ENCODE data around the gene MTRR.

MTRR gene

DNA sequence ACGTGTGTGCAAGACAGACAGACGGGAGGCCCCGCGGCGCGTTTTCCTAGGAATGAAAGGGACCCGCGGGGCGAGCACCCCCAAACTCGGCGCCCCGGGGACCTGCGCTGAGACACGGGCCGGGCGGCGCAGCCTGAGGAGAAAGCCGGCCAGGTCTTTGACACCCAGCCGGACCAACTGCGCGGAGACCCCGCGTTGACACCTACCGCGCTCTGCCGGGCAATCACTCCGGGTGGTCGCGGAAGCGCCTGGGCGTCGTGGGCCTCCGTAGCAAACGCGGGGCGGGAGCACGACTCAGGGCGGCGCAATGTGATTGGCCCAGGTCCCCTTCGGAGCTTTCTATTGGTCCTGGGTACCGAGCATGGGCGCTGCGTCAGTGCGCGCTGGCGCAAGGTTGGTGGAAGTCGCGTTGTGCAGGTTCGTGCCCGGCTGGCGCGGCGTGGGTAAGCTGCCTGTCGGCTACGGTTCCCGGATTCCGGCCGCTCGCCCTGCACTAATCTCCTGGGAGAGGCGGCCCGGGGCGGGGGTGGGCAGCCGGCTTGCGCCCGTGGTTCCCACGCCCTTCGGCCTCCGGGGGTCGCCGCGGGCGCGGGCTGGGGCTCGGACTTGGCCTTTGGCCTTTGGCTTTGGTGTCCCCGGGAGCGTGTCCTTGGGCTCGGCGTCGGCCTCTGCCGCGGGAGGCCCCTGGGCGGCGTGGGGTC is at the start of gene MTRR, which contains the start of gene FASTKD3:
TSS of gene MTRR (plus strand) at position 376 of the 701 bp plus-strand sequence. CDS start 1,647 bp downstream, outside the sequence.
TSS of gene FASTKD3 (minus strand) at position 259 of the 701 bp plus-strand sequence. CDS start 948 bp downstream, outside the sequence.
- DNase-seq (ENCODE audit: low read depth in 2 of 2): peak; percentile 79 to 80

DNA sequence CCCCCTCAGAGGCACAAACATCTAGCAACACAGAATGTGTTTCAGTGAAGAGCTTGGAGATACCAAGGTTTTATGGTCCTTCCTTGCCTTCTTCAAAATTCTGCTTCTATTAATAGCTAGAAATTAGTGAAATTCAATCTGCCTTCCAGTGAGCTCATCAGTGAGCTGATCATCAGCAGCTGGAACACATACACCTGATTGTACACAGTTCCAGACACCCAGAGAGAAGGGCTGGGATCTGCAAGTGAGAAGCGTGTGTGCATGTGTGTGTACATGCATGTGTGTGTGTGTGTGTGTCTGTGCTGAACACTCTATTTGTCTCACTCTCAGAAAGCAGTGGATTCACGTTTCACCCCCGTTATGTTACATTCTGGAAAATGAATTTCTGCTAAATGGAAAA is 46.5 kb upstream of the MTRR start:
- no peak for DNase-seq (ENCODE audit: low read depth in 2 of 2)

DNA sequence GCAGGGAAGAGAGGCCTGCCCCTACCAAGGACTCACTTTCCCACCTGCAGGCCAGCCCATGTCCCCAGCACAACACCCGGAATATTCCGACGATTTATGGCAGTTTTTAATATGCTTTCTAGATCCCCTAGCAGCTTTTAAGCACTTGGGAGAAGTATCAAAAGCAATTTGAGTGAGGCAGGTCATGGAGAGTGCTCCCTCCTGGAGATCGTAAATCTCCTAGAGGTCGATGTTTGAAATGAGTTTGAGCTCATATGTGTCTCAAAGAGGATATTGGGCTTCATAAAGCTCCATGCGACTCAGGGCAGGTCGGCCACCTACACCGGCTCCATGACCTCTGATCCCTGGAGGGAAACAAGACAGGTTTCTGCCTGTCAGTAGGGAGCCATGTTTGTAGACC is 45.4 kb upstream of the MTRR start:
- no peak for DNase-seq (ENCODE audit: low read depth in 2 of 2)

DNA sequence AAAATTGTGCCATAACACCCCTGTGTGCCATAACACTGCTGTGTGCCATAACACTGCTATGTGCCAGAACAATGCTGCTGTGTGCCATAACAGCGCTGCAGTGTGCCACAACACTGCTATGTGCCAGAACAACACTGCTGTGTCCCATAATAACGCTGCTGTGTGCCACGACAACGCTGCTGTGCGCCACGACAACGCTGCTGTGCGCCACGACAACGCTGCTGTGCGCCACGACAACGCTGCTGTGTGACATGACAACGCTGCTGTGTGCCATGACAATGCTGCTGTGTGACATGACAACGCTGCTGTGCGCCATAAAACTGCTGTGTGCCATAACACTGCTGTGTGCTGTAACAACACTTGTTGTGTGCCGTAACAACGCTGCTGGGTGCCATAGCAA is 44.0 kb upstream of the MTRR start:
- no peak for DNase-seq (ENCODE audit: low read depth in 2 of 2)

DNA sequence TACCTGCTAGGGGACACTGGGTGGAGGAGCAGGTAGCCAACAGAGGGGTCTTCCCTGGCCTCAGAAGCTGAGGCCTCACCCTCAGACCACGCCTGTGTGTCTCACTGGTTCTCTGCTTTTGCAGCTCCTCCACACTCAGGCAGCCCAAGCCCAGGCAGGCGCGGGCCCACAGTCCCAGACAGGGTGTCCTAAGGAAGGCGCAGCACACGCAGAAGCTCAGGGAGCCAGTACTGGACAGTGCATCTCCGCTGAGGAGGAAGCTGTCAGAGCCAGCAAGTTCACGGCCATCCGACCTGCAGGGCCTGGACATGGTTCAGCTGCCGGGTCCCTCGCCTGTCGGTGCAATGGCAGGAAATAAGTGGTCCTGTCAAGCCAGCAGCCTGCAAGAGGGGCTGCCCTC is 43.3 kb upstream of the MTRR start:
- DNase-seq (ENCODE audit: low read depth in 2 of 2): no peak

DNA sequence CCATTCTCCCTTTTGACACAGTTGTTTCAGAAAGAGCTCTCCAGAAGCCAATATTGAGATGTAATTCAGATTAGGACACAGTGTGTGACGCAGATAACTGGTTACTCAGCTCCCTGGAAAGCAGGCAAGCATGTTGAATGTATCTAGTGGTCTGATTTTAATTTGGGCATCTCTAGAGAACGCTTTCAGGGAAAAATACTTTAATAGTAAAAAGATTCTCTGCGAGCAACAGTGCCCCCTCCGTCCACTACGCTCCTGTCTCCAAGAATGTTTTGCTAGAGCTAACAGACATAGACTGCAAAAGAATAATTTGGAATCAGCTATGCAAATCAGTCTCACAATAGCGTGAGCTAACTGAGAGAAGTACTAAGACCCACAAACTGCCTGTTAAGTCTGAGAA is 41.3 kb upstream of the MTRR start:
- DNase-seq (ENCODE audit: low read depth in 2 of 2): no peak

DNA sequence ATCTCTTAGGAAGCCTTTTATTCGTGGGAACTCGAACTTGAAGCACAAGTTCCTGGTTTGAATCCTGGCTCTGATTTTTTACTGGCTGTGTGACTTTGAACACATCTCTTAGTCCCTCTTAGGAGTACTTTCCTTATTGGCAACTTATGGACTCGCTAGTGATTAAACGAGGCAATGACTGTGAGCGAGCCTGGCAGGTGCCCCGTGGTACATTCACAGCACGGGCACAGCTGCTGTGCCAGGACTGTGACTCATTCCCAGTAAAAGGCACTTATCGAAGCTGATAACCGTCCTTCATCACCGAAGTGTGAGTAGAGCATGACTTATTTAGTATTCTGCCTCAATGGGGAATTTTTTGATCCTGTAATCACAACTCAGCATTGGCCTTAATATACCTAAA is 40.7 kb upstream of the MTRR start:
- DNase-seq (ENCODE audit: low read depth in 2 of 2): no peak

DNA sequence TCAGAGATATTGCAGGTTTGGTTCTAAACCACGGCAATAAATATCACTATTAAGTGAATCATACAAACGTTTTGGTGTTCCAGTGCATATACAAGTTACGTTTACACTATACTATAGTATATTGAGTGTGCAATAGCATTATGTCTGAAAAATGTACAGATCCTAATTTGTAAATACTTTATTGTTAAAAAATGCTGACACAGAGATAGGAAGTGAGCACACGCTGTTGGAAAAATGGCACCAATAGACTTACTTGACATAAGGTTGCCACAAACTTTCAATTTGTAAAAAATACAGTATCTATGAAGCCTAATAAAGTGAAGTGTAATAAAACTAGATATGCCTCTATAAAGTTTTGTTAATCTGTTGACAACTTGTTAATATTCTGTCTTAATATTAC is 34.0 kb upstream of the MTRR start:
- no peak for DNase-seq (ENCODE audit: low read depth in 2 of 2)

DNA sequence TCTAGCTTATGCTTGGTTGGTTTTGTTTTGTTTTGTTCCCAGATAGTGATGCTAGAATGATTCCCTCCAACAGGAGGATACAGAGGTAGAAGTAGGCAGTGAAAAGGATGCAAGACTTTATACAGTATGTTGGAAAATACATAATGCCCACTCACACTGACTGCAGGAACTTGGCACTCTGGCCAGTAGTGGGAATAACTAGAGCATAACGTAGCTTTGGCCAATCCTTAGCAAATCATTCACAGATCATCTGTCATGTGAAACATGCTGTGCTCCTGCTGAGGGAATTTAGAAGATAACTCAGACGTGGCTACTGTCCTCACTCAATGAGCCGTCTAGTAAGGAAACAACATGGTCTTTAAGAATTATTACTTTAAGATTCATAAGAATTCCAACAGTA is 31.5 kb upstream of the MTRR start:
- no peak for DNase-seq (ENCODE audit: low read depth in 2 of 2)

DNA sequence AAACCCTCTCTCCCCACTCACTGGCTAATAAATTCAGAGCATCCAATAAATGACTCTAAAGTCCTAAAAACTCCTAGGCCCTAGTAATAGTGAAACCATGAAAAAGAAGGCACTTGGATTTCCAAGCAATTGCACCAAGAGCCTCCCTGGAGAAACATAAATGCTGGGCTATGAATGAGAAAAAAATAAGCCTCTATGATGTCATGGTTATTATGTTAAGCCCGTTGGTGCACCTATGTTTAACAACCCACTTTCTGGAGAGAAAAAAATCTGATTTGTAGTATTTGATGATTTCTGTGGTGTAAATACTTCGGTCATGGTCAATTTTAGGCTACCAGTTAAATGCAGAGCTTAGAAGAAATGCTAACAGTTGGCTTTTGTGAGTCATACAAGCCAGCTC is 26.4 kb upstream of the MTRR start:
- no peak for DNase-seq (ENCODE audit: low read depth in 2 of 2)

DNA sequence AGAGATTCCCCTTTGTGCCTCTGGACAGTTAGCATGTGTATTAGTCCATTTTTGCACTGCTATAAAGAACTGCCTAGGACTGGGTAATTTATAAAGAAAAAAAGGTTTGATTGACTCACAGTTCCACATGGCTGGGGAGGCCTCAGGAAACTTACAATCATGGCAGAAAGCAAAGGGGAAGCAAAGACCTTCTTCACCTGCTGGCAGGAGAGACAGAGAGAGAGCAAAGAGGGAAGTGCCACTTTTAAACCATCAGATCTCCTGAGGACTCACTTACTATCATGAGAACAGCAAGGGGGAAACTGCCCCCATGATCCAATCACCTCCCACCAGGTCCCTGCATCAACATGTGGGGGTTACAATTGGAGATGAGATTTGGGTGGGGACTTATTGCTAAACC is 24.0 kb upstream of the MTRR start:
- DNase-seq (ENCODE audit: low read depth in 2 of 2): no peak

DNA sequence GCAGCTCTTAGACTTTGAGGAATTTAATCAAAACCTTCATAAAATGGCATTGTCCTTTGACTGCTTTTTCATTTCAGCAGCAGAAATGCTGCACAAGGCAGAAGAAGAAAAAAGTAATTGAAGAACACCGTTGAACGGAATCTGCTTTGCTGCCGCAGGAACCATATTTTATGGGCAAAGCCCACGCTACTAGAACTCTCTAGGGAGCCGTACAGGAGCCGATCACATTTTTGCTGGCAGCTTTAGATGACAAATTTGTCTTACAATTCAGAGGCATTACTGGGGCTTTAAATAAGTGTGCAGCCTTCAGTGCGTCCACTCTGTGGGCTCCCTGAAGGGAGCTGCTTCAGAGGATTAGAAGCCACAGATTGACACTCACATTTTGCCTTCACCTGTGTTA is 23.4 kb upstream of the MTRR start:
- no peak for DNase-seq (ENCODE audit: low read depth in 2 of 2)

DNA sequence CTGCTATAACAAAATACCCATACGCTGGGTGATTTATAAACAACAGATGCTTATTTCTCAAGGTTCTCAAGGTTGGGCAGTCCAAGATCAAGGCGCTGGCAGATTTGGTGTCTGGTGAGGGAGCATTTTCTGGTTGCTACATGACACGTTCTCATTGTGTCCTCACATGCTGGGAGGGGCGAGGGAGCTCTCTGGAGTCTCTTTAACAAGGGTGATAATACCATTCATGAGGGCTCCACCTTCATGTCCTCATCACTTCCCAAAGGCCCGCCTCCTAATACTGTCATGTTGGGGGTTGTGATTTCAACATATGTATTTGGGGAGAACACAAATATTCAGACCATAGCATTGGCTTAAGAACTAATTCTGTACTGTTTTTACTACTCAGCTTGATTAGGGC is 22.6 kb upstream of the MTRR start:
- no peak for DNase-seq (ENCODE audit: low read depth in 2 of 2)

DNA sequence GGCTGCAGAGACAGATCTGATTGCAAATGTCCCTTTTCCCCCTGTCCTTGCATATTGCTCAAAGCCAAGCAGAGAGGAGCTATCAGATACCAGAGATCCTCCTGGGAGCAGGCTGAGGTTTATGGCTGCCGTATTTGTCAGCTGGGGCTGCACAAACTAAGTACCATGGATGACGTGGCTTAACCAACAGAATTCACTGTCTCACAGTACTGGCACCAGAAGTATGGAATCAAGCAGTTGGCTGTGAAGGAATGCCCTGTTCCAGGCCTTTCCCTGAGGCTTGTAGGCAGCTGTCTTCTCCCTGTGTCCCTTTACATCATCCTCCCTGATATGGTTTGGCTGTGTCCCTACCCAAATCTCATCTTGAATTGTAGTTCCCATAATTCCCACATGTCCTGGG is 20.7 kb upstream of the MTRR start:
- no peak for DNase-seq (ENCODE audit: low read depth in 2 of 2)

DNA sequence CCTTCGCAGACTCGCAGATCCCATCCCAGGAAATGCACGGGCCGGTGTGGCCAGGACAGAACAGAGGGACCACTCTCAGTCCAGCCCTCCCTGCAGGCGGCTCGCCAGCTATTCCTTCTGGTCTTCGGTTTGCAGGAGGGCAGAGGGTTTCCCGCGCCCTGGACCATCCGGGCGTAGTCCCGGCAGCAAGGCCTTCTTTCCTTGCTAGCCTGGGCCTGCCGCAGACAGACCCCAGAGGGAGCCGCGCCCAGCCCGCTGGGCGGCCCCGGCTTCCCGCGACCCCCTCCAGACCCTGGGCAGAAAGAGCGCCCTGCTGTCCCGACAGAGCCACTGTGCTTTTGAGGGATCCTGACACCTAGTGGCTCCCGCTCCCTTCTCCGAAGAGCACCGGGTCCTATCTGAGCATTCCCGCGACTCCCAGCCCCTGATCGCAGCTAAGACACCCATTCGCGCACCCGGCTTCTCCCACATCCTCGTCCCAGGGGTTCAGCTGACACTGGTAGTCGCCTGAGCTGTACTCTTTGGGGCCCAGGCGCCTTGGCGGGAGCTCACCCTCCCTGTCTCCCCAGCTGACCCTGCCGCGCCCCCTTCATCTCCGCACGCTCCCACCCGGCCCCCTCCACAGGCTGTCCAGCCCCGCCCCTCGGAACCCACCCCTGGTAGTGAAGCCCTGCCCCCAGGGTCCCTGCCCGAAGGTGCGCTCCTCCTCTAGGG is 19.1 kb upstream of the MTRR start:
- no peak for DNase-seq (ENCODE audit: low read depth in 2 of 2)

DNA sequence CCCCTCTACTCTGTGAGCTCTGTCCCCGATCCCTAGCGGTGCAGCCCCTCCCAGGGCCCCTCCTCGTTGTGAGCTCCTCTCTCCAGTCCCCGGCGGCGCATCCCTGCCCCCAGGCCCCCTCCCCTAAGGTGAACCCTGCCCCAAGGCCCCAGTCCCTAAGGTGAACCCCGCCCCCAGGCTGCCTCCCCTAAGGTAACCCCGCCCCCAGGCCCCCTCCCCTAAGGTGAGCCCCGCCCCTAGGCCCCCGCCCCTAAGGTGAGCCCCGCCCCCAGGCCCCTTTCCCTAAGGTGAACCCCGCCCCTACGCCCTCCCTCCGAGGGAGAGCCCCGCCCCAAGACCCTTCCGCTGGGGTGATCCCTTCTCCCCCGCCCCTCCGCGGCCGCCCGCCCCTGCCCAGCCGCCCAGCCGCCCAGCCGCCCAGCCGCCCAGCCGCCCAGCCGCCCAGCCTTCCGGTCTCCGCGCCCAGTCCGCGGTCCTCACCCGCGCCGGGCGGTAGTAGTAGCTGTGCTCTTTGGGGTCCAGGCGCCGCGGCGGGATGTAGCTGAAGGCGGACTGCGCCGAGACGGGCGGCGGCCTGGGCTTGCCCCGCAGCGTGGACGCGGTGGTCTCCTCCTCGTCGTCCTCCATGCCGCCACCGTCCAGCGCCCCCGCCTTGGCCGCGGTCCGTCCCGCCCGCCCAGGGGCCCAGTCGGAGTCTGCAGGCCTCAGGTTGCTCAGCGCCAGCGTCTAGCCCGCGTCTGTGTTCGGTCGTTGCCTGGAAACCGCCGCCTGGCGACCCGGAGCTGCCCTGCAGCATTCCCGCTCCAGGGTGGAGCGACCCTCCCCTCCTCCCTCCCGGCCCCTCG is 18.3 kb upstream of the MTRR start, which contains the start of gene CFAP90:
TSS of gene CFAP90 (minus strand) at position 739 of the 845 bp plus-strand sequence. CDS start at position 627, 112 bp downstream.
- no peak for DNase-seq (ENCODE audit: low read depth in 2 of 2)

DNA sequence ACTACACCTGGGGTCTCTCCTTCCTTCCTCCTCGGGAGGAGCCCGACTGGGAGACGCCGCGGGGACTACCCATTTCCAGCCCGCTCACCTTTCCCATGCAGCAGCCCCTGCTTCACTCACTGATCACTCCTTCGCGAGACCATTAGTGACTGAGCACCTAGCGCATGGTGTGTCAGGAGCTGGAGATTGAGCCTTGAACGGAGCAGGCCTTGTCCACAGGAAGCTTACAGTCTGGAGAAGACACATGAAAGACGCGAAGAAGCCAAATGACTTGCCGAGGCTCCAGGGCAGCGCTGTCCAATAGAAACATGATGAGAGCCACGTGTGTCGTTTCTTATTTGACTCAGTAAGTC is 17.7 kb upstream of the MTRR start:
- DNase-seq (ENCODE audit: low read depth in 2 of 2): no peak

DNA sequence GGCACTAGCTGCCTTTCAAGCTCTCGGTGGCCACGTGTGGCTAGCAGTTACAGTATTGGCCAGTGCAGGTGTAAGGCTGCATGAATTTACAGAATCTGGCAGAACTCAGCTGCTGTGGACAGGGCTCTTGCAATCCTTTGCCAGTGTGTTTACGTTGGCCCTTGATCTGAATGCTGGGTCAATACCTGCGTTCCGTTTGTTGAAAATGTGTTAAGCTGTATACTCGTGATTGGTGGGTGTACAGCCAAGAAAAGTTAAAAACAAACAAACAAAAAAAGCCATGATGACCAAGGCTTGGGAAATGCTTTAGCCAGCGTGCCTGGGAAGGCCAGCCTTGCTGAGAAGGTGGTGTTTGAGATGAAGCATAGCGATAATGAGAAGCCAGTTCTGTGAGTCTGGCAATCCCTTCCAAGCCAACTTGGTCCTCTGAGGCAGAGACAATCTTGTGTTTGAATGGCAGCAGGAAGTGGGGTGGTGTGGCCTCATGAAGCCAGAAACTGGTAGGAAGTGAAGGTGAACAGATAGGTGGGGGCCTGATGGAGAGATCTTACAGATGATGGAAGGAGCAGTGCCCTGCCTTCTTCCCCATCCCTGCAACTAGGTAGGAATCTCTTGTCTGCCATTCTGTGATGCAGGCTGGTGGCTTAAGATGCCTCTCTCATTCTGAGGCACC is 17.2 kb upstream of the MTRR start:
- DNase-seq (ENCODE audit: low read depth in 2 of 2): no peak

DNA sequence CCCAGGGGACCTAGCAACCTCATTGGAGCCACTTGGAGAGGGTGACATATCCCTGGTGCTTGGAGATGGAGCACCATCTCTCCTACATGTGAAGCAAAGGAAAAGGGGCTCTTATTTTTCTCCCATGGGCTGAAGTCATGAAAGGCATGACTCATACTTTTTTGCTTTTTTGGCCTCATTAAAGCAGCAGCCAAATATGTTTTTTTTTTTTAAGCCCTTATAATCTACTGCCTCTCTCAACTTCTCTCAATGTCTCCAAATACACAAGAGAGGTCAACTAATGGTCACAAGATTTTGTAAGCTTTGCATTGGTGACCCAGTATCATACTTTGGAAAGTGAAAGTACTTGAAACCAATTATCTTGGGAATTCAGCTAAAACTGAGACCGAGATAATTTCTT is 16.4 kb upstream of the MTRR start:
- DNase-seq (ENCODE audit: low read depth in 2 of 2): no peak

DNA sequence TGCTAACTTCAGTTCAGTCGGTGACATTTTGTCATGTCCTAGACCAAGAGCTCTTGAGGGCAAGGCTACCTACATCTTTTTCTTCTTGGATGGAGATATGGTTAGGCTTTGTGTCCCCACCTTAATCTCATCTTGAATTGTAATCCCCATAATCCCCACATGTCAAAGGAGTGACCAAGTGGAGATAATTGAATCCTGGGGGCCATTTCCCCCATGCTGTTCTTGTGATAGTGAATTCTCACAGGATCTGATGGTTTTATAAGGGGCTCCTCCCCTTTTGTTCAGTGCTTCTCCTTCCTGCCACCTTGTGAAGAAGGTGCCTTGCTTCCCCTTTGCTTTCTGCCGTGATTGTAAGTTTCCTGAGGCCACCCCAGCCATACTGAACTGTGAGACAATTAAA is 16.0 kb upstream of the MTRR start:
- DNase-seq (ENCODE audit: low read depth in 2 of 2): no peak

DNA sequence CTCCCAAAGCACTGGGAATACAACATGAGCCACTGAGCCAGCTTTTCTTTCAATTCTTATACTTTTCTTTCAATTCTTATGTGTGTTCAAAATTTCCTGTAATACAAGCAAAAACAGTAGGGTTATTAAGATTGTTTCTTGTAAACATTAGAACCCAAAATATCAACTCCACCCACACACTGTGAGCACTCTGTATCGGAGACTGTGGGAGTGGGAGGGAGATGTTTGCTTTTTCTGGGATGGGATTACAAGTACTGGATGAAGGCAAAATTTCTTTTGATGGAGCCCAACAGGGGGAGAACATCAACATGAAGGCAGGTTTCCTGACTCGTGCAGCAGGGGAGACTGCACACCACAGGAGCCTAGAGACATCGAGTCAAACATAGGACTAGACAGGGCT is 13.3 kb upstream of the MTRR start:
- no peak for DNase-seq (ENCODE audit: low read depth in 2 of 2)

DNA sequence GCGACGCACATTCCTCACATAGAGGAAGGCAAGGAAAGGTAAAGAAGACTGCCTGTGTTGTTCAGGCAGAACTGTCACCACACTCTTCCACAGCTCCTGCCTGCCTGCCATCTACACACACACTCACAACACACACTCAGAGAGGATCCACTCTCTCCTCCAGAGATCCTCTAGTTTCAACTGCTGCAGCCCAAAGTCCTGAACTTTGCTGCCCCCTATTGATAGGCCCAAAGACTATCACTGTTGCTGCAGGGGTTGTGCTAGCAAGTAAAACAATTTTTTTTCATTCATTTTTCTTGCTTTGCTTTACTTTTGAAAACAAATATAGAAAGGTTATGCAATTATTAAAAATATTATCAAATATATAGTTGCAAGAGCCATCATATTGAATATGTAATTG is 12.1 kb upstream of the MTRR start:
- DNase-seq (ENCODE audit: low read depth in 2 of 2): no peak

Measured in activated CD4-positive, alpha-beta T cell treated with anti-CD3 and anti-CD28 coated beads for 24 hours (primary cell).